Colonic mucosa (tissue), 4 donors: Measurements from ENCODE around the gene ZDHHC14. TPM values are rescaled to one million over a fixed set of nuclear protein-coding genes. Genes with fewer than 3 reads are reported as not detected.
"Not testable (repeated sequence)": the region's sequence is repeated elsewhere in the genome, so short reads cannot be mapped to it uniquely, and the experiment has no call there.

Source experiments
- DNase-seq: peaks from one replicate; pipeline ENCODE4 v3.0.0-alpha.2; 2020
- H3K27ac ChIP-seq: fragments of 200-600 bp; one replicate; pipeline ENCODE4 v1.8.0; 2021
- H3K27me3 ChIP-seq: fragments of 200-600 bp; one replicate; pipeline ENCODE4 v1.8.0; 2021
- H3K36me3 ChIP-seq: fragments of 200-600 bp; one replicate; pipeline ENCODE4 v1.8.0; 2021
- H3K4me1 ChIP-seq: fragments of 200-600 bp; one replicate; pipeline ENCODE4 v1.8.0; 2021; ENCODE audit warnings: mild to moderate bottlenecking
- H3K4me3 ChIP-seq: fragments of 200-600 bp; one replicate; pipeline ENCODE4 v1.8.0; 2021
- H3K9ac ChIP-seq, 2 donors: one replicate each; pipeline ENCODE4 v1.7.0; 2013; ENCODE audit warnings: control low read depth in 2 of 2, low read depth in 2 of 2, low read length in 2 of 2
- H3K9me3 ChIP-seq: fragments of 200-600 bp; one replicate; pipeline ENCODE4 v1.8.0; 2021
- CTCF ChIP-seq: fragments of 200-600 bp; IDR thresholded peaks from one replicate; pipeline ENCODE4 v1.8.0; 2022; ENCODE audit warnings: antibody characterized with exemption, mild to moderate bottlenecking
- intact Hi-C: fragments of 100-400 bp; cut with DNase I; formaldehyde crosslinking; loops from one replicate; pipeline ENCODE4 v1.14.1; 2022
- total RNA-seq, 2 donors: library from RNA; stranded (reverse); fragmentation: NEBNext Ultra II Directional in 1 of 2; extraction: Animal tissue kit (Norgen Biotek cat#: 25700) in 1 of 2; gene quantifications; one replicate each; pipeline ENCODE4 v1.2.1, GENCODE V29; 2021
- donor health status: healthy.
- donor health status: DM: no; HTN: no; CAD: no.
- donor health status: DM: no; HTN: no; CAD: no.

ZDHHC14 gene
- total RNA-seq, 2 donors from 2014 or later = 8.4 to 11.4 TPM

DNA sequence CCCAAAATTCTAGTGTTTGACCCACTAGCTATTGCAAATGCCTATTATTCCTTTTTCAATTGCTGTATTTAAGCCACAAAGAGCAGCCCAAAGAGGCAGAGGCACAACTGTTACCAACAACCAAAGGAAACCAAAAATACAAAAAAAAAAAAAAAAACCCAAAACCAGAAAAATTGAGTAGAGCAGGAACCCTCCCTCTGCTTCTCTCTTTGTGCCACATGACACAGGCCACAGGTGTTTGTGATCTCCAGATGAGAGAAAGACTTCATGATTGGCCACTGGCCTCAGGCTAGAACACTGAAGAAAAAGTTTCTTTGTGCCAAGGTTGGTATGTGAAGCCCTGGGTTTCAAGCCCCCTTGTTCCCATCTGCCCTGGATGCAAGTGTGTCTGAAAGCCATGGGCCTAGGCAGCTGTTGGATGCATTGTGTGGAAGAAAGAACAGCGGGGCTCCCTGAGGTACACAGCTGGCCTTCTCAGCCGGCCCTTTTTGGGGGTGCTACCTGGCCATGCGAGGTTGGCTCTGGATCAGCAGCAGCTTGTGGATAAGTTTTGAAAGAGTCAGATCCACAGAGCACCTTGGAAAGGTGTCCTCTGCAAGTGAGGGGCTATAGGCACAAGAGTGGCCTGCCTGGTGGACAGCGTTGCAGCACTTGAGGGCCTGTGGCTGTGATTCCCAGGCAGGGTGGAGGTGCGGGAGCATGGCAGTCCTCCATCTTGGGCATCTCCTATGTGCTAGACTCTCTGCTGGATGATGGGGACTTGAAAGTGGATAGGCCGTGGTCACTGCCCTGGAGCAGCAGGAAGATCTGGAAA lies 204.5 kb downstream of the ZDHHC14 start:
- Histone ChIP-seq H3K4me1 (no peaks in the 10 kb centered on the region), H3K27ac (no peak overlapping the region), H3K36me3 (no peaks in the 10 kb centered on the region), H3K9me3 (no peaks in the 10 kb centered on the region), H3K27me3 (no peaks in the 10 kb centered on the region), H3K4me3 (no peak overlapping the region), H3K9ac (peak overlapping the region in 1 of 2 donors; percentile 12)
- intact Hi-C loops = no loop called here
- no peak for TF ChIP-seq CTCF
- DNase-seq = peak; percentile 14

GRCh38 chr6:157586088-157586414 lies 205.1 kb downstream of the ZDHHC14 start:
- DNase-seq = peak; percentile 11
- no peak for TF ChIP-seq CTCF
- intact Hi-C loops = no loop called here
- Histone ChIP-seq H3K27me3 (no peaks in the 10 kb centered on the region), H3K4me3 (no peak overlapping the region), H3K36me3 (no peaks in the 10 kb centered on the region), H3K27ac (no peak overlapping the region), H3K9me3 (no peaks in the 10 kb centered on the region), H3K4me1 (no peaks in the 10 kb centered on the region), H3K9ac (no peak overlapping the region)

DNA sequence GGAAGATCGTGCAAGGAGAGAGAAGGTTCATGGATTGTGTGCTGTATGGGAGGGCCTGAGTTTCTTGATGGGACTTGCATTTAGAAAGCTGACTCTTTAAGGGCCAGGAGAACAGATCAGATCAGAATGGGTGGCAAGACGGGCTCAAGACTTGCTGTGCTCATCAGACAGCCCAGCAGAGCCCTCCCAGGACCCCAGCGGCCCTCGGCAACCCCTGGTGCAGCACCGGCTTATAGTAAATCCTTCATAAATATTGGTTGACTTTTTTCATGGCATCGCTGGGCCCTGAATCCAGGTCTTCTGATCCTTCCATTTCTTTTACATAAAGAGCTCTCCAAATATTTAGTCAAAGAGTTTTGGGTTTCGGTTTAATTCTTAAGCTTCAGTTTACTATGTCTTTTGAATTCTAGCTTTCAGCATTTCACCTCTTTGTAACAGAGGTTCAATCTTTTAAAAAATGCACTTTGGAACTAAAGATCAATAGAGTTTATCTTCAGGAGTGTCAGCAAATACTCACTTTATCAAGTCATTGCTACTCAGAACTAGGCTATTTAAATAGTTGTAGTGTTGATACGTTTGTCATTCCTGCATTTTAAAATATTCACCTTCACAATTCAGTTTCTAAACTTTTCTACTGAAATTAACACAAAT lies 205.6 kb downstream of the ZDHHC14 start:
- no peak overlapping the region for H3K9ac ChIP-seq
- no peaks in the 10 kb centered on the region for H3K36me3 ChIP-seq
- no peaks in the 10 kb centered on the region for H3K9me3 ChIP-seq
- DNase-seq = peak; percentile 4
- H3K4me1 ChIP-seq = no peaks in the 10 kb centered on the region
- H3K4me3 ChIP-seq = no peak overlapping the region
- H3K27me3 ChIP-seq = no peaks in the 10 kb centered on the region
- TF ChIP-seq CTCF = no peak
- intact Hi-C loops = no loop called here
- H3K27ac ChIP-seq = no peak overlapping the region

- Histone ChIP-seq H3K4me3 (no peak overlapping the region), H3K27ac (no peak overlapping the region), H3K9ac (no peak overlapping the region), H3K4me1 (no peaks in the 10 kb centered on the region), H3K9me3 (no peaks in the 10 kb centered on the region), H3K27me3 (no peaks in the 10 kb centered on the region), H3K36me3 (no peaks in the 10 kb centered on the region)
- no peak for TF ChIP-seq CTCF
- intact Hi-C loops = no loop called here
- peak; percentile 7 for DNase-seq
These were observed 206.3 kb downstream of the ZDHHC14 start for GRCh38 chr6:157587127-157587926.

- H3K27me3 ChIP-seq, H3K9me3 ChIP-seq, DNase-seq, H3K4me3 ChIP-seq, H3K27ac ChIP-seq, H3K36me3 ChIP-seq, H3K4me1 ChIP-seq, intact Hi-C loops, H3K9ac ChIP-seq: not testable (repeated sequence)
These were observed 209.7 kb downstream of the ZDHHC14 start for GRCh38 chr6:157590654-157591053.
